GM23338 (cell line): ENCODE results near the gene FBN2. TPM values are rescaled to one million over a fixed set of nuclear protein-coding genes. Genes with fewer than 3 reads are reported as not detected.

ENCODE experiments used
- ATAC-seq: fragments of 200-7000 bp; cut with Tn5 transposase; 3 replicates; pipeline ENCODE4 v1.9.1; 2020
- DNase-seq: peaks from one replicate; pipeline ENCODE4 v3.0.0-alpha.2; 2015; ENCODE audit warnings: low spot score
- H2AFZ ChIP-seq: fragments of 200-600 bp; sonication (generic); 2 replicates; pipeline ENCODE4 v1.8.0; 2016; ENCODE audit warnings: antibody characterized with exemption, mild to moderate bottlenecking, moderate library complexity
- H3F3A ChIP-seq: fragments of 200-600 bp; sonication (generic); replicated peaks from 2 replicates; pipeline ENCODE4 v1.8.0; 2017; ENCODE audit warnings: antibody characterized with exemption, mixed run types, low read depth
- H3K27ac ChIP-seq: fragments of 200-600 bp; sonication (generic); 2 replicates; pipeline ENCODE4 v1.6.1; 2016; ENCODE audit warnings: low read depth
- H3K27me3 ChIP-seq: fragments of 200-600 bp; sonication (generic); 2 replicates; pipeline ENCODE4 v1.8.0; 2016; ENCODE audit warnings: mild to moderate bottlenecking, mixed run types, moderate library complexity; ENCODE audit not compliant: insufficient read depth
- H3K36me3 ChIP-seq: fragments of 200-600 bp; sonication (generic); 2 replicates; pipeline ENCODE4 v1.8.0; 2016; ENCODE audit warnings: mild to moderate bottlenecking; ENCODE audit not compliant: insufficient read depth
- H3K4me1 ChIP-seq: fragments of 200-600 bp; sonication (generic); 2 replicates; pipeline ENCODE4 v1.8.0; 2016; ENCODE audit warnings: mild to moderate bottlenecking, moderate library complexity; ENCODE audit not compliant: insufficient read depth
- H3K4me2 ChIP-seq: fragments of 200-600 bp; sonication (generic); 2 replicates; pipeline ENCODE4 v1.7.1; 2017; ENCODE audit warnings: mixed run types
- H3K4me3 ChIP-seq: fragments of 200-600 bp; sonication (generic); 2 replicates; pipeline ENCODE4 v1.6.1; 2016; ENCODE audit warnings: mixed run types
- H3K79me2 ChIP-seq: fragments of 200-600 bp; sonication (generic); replicated peaks from 2 replicates; pipeline ENCODE4 v1.8.0; 2017; ENCODE audit warnings: mild to moderate bottlenecking; ENCODE audit not compliant: insufficient read depth
- H3K9me2 ChIP-seq: fragments of 200-600 bp; sonication (generic); 2 replicates; pipeline ENCODE4 v1.8.0; 2017; ENCODE audit not compliant: insufficient read depth
- H4K20me1 ChIP-seq: fragments of 200-600 bp; sonication (generic); replicated peaks from 2 replicates; pipeline ENCODE4 v1.8.0; 2017; ENCODE audit warnings: mild to moderate bottlenecking; ENCODE audit not compliant: insufficient read depth
- H3K27ac Mint-ChIP-seq: 2 replicates; pipeline ENCODE4 v1.8.0; 2020; ENCODE audit warnings: inconsistent platforms, mild to moderate bottlenecking, moderate library complexity, mixed read lengths
- H3K27me3 Mint-ChIP-seq: 3 replicates; pipeline ENCODE4 v1.8.0; 2022; ENCODE audit warnings: low read depth, mild to moderate bottlenecking, moderate library complexity, mixed read lengths, inconsistent platforms; ENCODE audit not compliant: insufficient read depth, poor library complexity
- H3K36me3 Mint-ChIP-seq: 3 replicates; pipeline ENCODE4 v1.8.0; 2021; ENCODE audit warnings: low read depth, mild to moderate bottlenecking, inconsistent platforms, moderate library complexity, mixed read lengths
- H3K4me1 Mint-ChIP-seq: 3 replicates; pipeline ENCODE4 v1.8.0; 2020; ENCODE audit warnings: mild to moderate bottlenecking, inconsistent platforms, mixed read lengths
- H3K4me3 Mint-ChIP-seq: 3 replicates; pipeline ENCODE4 v1.8.0; 2021; ENCODE audit warnings: moderate library complexity, mild to moderate bottlenecking, inconsistent platforms, mixed read lengths
- H3K9me3 Mint-ChIP-seq: 3 replicates; pipeline ENCODE4 v1.8.0; 2020; ENCODE audit warnings: moderate library complexity, mild to moderate bottlenecking, inconsistent platforms, mixed read lengths
- CREB1 ChIP-seq: fragments of 250-450 bp; sonication (Bioruptor Pico); IDR thresholded peaks from 2 replicates; pipeline ENCODE4 v1.5.0; 2020; ENCODE audit warnings: low read depth, mild to moderate bottlenecking, moderate library complexity
- CTCF ChIP-seq, 2 experiments: fragments of 200-600 bp in 1 of 2; sonication (generic) in 1 of 2; conservative IDR thresholded peaks; 2 replicates each; pipeline versions ENCODE4 v1.5.1 to v1.6.1; 2016 to 2017; ENCODE audit warnings: antibody characterized with exemption in 2 of 2, low read depth in 2 of 2, mild to moderate bottlenecking in 2 of 2, moderate library complexity in 1 of 2
- ETS1 ChIP-seq: IDR thresholded peaks from 2 replicates; pipeline ENCODE4 v1.6.1; 2016; ENCODE audit warnings: antibody characterized with exemption
- EZH2 ChIP-seq: fragments of 200-600 bp; sonication (generic); IDR thresholded peaks from one replicate; pipeline ENCODE4 v1.8.0; 2017; ENCODE audit warnings: antibody characterized with exemption, mild to moderate bottlenecking, low read depth; ENCODE audit not compliant: unreplicated experiment
- EZH2phosphoT487 ChIP-seq: fragments of 200-600 bp; sonication (generic); IDR thresholded peaks from one replicate; pipeline ENCODE4 v1.8.1; 2018; ENCODE audit warnings: antibody characterized with exemption; ENCODE audit not compliant: unreplicated experiment
- JUNB ChIP-seq: IDR thresholded peaks from one replicate; pipeline ENCODE4 v1.6.1; 2016; ENCODE audit warnings: antibody characterized with exemption; ENCODE audit not compliant: unreplicated experiment
- NANOG ChIP-seq: IDR thresholded peaks from 2 replicates; pipeline ENCODE4 v1.6.1; 2016; ENCODE audit warnings: antibody characterized with exemption, borderline replicate concordance
- POLR2AphosphoS5 ChIP-seq: IDR thresholded peaks from 2 replicates; pipeline ENCODE4 v1.6.1; 2016; ENCODE audit warnings: antibody characterized with exemption, low read depth
- REST ChIP-seq: IDR thresholded peaks from one replicate; pipeline ENCODE4 v1.6.1; 2018; ENCODE audit warnings: antibody characterized with exemption; ENCODE audit not compliant: unreplicated experiment
- STAT1 ChIP-seq: IDR thresholded peaks from one replicate; pipeline ENCODE4 v1.6.1; 2016; ENCODE audit warnings: antibody characterized with exemption; ENCODE audit not compliant: unreplicated experiment
- ZNF114 ChIP-seq: fragments of 250-450 bp; sonication (Bioruptor Pico); IDR thresholded peaks from 2 replicates; pipeline ENCODE4 v1.5.0; 2020; ENCODE audit warnings: mild to moderate bottlenecking, moderate library complexity
- ZNF331 ChIP-seq: fragments of 250-450 bp; sonication (Bioruptor Pico); IDR thresholded peaks from 2 replicates; pipeline ENCODE4 v1.5.0; 2020; ENCODE audit warnings: low read depth, mild to moderate bottlenecking, moderate library complexity
- ZNF462 ChIP-seq: fragments of 250-450 bp; sonication (Bioruptor Pico); IDR thresholded peaks from 2 replicates; pipeline ENCODE4 v1.5.0; 2020; ENCODE audit warnings: mild to moderate bottlenecking, moderate library complexity
- polyA plus RNA-seq: library from polyadenylated mRNA; unstranded; fragments of >200 nt; fragmentation: Nextera tagmentation; extraction: Ambion mirVana; gene quantifications from 2 replicates; pipeline ENCODE4 v1.2.1, GENCODE V29; 2016
- total RNA-seq: library from RNA; depleted of rRNA; stranded (reverse); fragments of >200 nt; shearing (Covaris generic); gene quantifications from 2 replicates; pipeline ENCODE4 v1.2.3, GENCODE V29; 2014

Gene FBN2
- total and polyA plus RNA-seq, 2 experiments from 2014 or later = 2.6 to 13.6 TPM

GRCh38 chr5:128546658-128547281, 8.7 kb upstream of the FBN2 start:
- H3K27ac Mint-ChIP-seq = no peak overlapping the region; the same call in 1 of the 2 replicates
- Histone ChIP-seq H3K4me1 (no peaks in the 10 kb centered on the region), H4K20me1 (no peaks in the 10 kb centered on the region), H2AFZ (no peak overlapping the region), H3K36me3 (no peaks in the 10 kb centered on the region), H3K4me3 (no peak overlapping the region), H3K4me2 (0 out of 2 replicates have a peak overlapping the region, but pooled peaks have one; percentile 19), H3K9me2 (no peaks in the 10 kb centered on the region), H3F3A (no peaks in the 10 kb centered on the region), H3K79me2 (no peaks in the 10 kb centered on the region), H3K27me3 (no peaks in the 10 kb centered on the region; the same call in 1 of the 2 replicates), H3K27ac (peak overlapping the region; percentile 76)
- peak; percentile 95 for ATAC-seq
- peaks cover 9% of the 10 kb centered on the region; the same call in 2 of the 3 replicates for H3K4me1 Mint-ChIP-seq
- DNase-seq = peak; percentile 81
- H3K36me3 Mint-ChIP-seq = peaks cover 8% of the 10 kb centered on the region; the same call in 1 of the 3 replicates
- H3K27me3 Mint-ChIP-seq = no peaks in the 10 kb centered on the region
- TF ChIP-seq NANOG = no peak
- no peak for TF ChIP-seq REST
- TF ChIP-seq POLR2AphosphoS5 = no peak
- no peak for TF ChIP-seq CREB1 (CRISPR knock-in tag)
- no peak for TF ChIP-seq ZNF331 (CRISPR knock-in tag)
- TF ChIP-seq JUNB = no peak
- TF ChIP-seq ETS1 = no peak
- no peak for TF ChIP-seq EZH2phosphoT487
- no peak for TF ChIP-seq EZH2
- TF ChIP-seq ZNF462 (CRISPR knock-in tag) = no peak
- no peak for TF ChIP-seq CTCF (conservative IDR thresholded peaks at IDR 0.05; ENCODE audit: low read depth in 2 of 2)
- no peak for TF ChIP-seq STAT1
- no peak for TF ChIP-seq ZNF114
- H3K4me3 Mint-ChIP-seq = no peak overlapping the region
- peaks cover 20% of the 10 kb centered on the region for H3K9me3 Mint-ChIP-seq
